ENCODE measurements around the gene RIMBP2.

Gene RIMBP2

GRCh38 chr12:130374083-130374482, 342.0 kb downstream of the RIMBP2 start:
- Histone ChIP-seq H3K4me3 (ENCODE audit: low read length) (no peak overlapping the region), H3K27ac (ENCODE audit: low read depth, low read length) (no peak overlapping the region), H3K27me3 (ENCODE audit: control insufficient read depth, insufficient read depth, low read length) (no peaks in the 10 kb centered on the region), H3K4me1 (ENCODE audit: control insufficient read depth, insufficient read depth, low read length) (no peaks in the 10 kb centered on the region), H3K36me3 (ENCODE audit: control insufficient read depth, insufficient read depth, low read length) (no peaks in the 10 kb centered on the region), H3K9ac (ENCODE audit: low read length) (no peak overlapping the region)

GRCh38 chr12:130372936-130373335, 343.2 kb downstream of the RIMBP2 start:
- Histone ChIP-seq H3K27ac (ENCODE audit: low read depth, low read length) (no peak overlapping the region), H3K36me3 (ENCODE audit: control insufficient read depth, insufficient read depth, low read length) (no peaks in the 10 kb centered on the region), H3K4me1 (ENCODE audit: control insufficient read depth, insufficient read depth, low read length) (no peaks in the 10 kb centered on the region), H3K27me3 (ENCODE audit: control insufficient read depth, insufficient read depth, low read length) (no peaks in the 10 kb centered on the region), H3K4me3 (ENCODE audit: low read length) (no peak overlapping the region), H3K9ac (ENCODE audit: low read length) (no peak overlapping the region)

- no peaks in the 10 kb centered on the region for H3K36me3 ChIP-seq (ENCODE audit: control insufficient read depth, insufficient read depth, low read length)
- H3K4me1 ChIP-seq (ENCODE audit: control insufficient read depth, insufficient read depth, low read length): no peaks in the 10 kb centered on the region
- no peak overlapping the region for H3K27ac ChIP-seq (ENCODE audit: low read depth, low read length)
- H3K27me3 ChIP-seq (ENCODE audit: control insufficient read depth, insufficient read depth, low read length): no peaks in the 10 kb centered on the region
- no peak overlapping the region for H3K9ac ChIP-seq (ENCODE audit: low read length)
- no peak overlapping the region for H3K4me3 ChIP-seq (ENCODE audit: low read length)
These were observed 344.8 kb downstream of the RIMBP2 start for GRCh38 chr12:130371296-130371695.

GRCh38 chr12:130369816-130370215, 346.3 kb downstream of the RIMBP2 start:
- no peaks in the 10 kb centered on the region for H3K36me3 ChIP-seq (ENCODE audit: control insufficient read depth, insufficient read depth, low read length)
- no peak overlapping the region for H3K4me3 ChIP-seq (ENCODE audit: low read length)
- H3K27me3 ChIP-seq (ENCODE audit: control insufficient read depth, insufficient read depth, low read length): no peaks in the 10 kb centered on the region
- H3K27ac ChIP-seq (ENCODE audit: low read depth, low read length): no peak overlapping the region
- H3K4me1 ChIP-seq (ENCODE audit: control insufficient read depth, insufficient read depth, low read length): no peaks in the 10 kb centered on the region
- H3K9ac ChIP-seq (ENCODE audit: low read length): no peak overlapping the region

- Histone ChIP-seq H3K4me1 (ENCODE audit: control insufficient read depth, insufficient read depth, low read length) (no peaks in the 10 kb centered on the region), H3K36me3 (ENCODE audit: control insufficient read depth, insufficient read depth, low read length) (no peaks in the 10 kb centered on the region), H3K27me3 (ENCODE audit: control insufficient read depth, insufficient read depth, low read length) (no peaks in the 10 kb centered on the region), H3K9ac (ENCODE audit: low read length) (no peak overlapping the region), H3K27ac (ENCODE audit: low read depth, low read length) (no peak overlapping the region), H3K4me3 (ENCODE audit: low read length) (no peak overlapping the region)
These were observed 348.6 kb downstream of the RIMBP2 start for GRCh38 chr12:130367523-130367922.

GRCh38 chr12:130367003-130367402, 349.1 kb downstream of the RIMBP2 start:
- H3K27ac ChIP-seq (ENCODE audit: low read depth, low read length): no peak overlapping the region
- H3K4me1 ChIP-seq (ENCODE audit: control insufficient read depth, insufficient read depth, low read length): no peaks in the 10 kb centered on the region
- H3K4me3 ChIP-seq (ENCODE audit: low read length): no peak overlapping the region
- no peaks in the 10 kb centered on the region for H3K27me3 ChIP-seq (ENCODE audit: control insufficient read depth, insufficient read depth, low read length)
- no peaks in the 10 kb centered on the region for H3K36me3 ChIP-seq (ENCODE audit: control insufficient read depth, insufficient read depth, low read length)
- no peak overlapping the region for H3K9ac ChIP-seq (ENCODE audit: low read length)

- Histone ChIP-seq H3K9ac (ENCODE audit: low read length) (no peak overlapping the region), H3K4me1 (ENCODE audit: control insufficient read depth, insufficient read depth, low read length) (no peaks in the 10 kb centered on the region), H3K4me3 (ENCODE audit: low read length) (no peak overlapping the region), H3K27ac (ENCODE audit: low read depth, low read length) (no peak overlapping the region), H3K36me3 (ENCODE audit: control insufficient read depth, insufficient read depth, low read length) (no peaks in the 10 kb centered on the region), H3K27me3 (ENCODE audit: control insufficient read depth, insufficient read depth, low read length) (no peaks in the 10 kb centered on the region)
These were observed 349.9 kb downstream of the RIMBP2 start for GRCh38 chr12:130366159-130366558.

- H3K27ac ChIP-seq (ENCODE audit: low read depth, low read length): no peak overlapping the region
- H3K4me1 ChIP-seq (ENCODE audit: control insufficient read depth, insufficient read depth, low read length): no peaks in the 10 kb centered on the region
- H3K9ac ChIP-seq (ENCODE audit: low read length): no peak overlapping the region
- no peaks in the 10 kb centered on the region for H3K27me3 ChIP-seq (ENCODE audit: control insufficient read depth, insufficient read depth, low read length)
- H3K36me3 ChIP-seq (ENCODE audit: control insufficient read depth, insufficient read depth, low read length): no peaks in the 10 kb centered on the region
- no peak overlapping the region for H3K4me3 ChIP-seq (ENCODE audit: low read length)
These were observed 351.5 kb downstream of the RIMBP2 start for GRCh38 chr12:130364578-130364977.

- no peaks in the 10 kb centered on the region for H3K36me3 ChIP-seq (ENCODE audit: control insufficient read depth, insufficient read depth, low read length)
- no peaks in the 10 kb centered on the region for H3K4me1 ChIP-seq (ENCODE audit: control insufficient read depth, insufficient read depth, low read length)
- H3K4me3 ChIP-seq (ENCODE audit: low read length): no peak overlapping the region
- H3K27ac ChIP-seq (ENCODE audit: low read depth, low read length): no peak overlapping the region
- no peak overlapping the region for H3K9ac ChIP-seq (ENCODE audit: low read length)
- no peaks in the 10 kb centered on the region for H3K27me3 ChIP-seq (ENCODE audit: control insufficient read depth, insufficient read depth, low read length)
These were observed 354.0 kb downstream of the RIMBP2 start for GRCh38 chr12:130362060-130362459.

GRCh38 chr12:130357729-130358330, 358.3 kb downstream of the RIMBP2 start:
- Histone ChIP-seq H3K27ac (ENCODE audit: low read depth, low read length) (no peak overlapping the region), H3K4me3 (ENCODE audit: low read length) (no peak overlapping the region), H3K4me1 (ENCODE audit: control insufficient read depth, insufficient read depth, low read length) (no peaks in the 10 kb centered on the region), H3K27me3 (ENCODE audit: control insufficient read depth, insufficient read depth, low read length) (no peaks in the 10 kb centered on the region), H3K36me3 (ENCODE audit: control insufficient read depth, insufficient read depth, low read length) (no peaks in the 10 kb centered on the region), H3K9ac (ENCODE audit: low read length) (no peak overlapping the region)

GRCh38 chr12:130357241-130357640, 358.9 kb downstream of the RIMBP2 start:
- no peak overlapping the region for H3K9ac ChIP-seq (ENCODE audit: low read length)
- no peak overlapping the region for H3K27ac ChIP-seq (ENCODE audit: low read depth, low read length)
- no peaks in the 10 kb centered on the region for H3K36me3 ChIP-seq (ENCODE audit: control insufficient read depth, insufficient read depth, low read length)
- H3K27me3 ChIP-seq (ENCODE audit: control insufficient read depth, insufficient read depth, low read length): no peaks in the 10 kb centered on the region
- no peaks in the 10 kb centered on the region for H3K4me1 ChIP-seq (ENCODE audit: control insufficient read depth, insufficient read depth, low read length)
- H3K4me3 ChIP-seq (ENCODE audit: low read length): no peak overlapping the region

GRCh38 chr12:130356222-130356621, 359.9 kb downstream of the RIMBP2 start:
- no peak overlapping the region for H3K27ac ChIP-seq (ENCODE audit: low read depth, low read length)
- no peak overlapping the region for H3K4me3 ChIP-seq (ENCODE audit: low read length)
- H3K4me1 ChIP-seq (ENCODE audit: control insufficient read depth, insufficient read depth, low read length): no peaks in the 10 kb centered on the region
- no peaks in the 10 kb centered on the region for H3K36me3 ChIP-seq (ENCODE audit: control insufficient read depth, insufficient read depth, low read length)
- H3K9ac ChIP-seq (ENCODE audit: low read length): no peak overlapping the region
- H3K27me3 ChIP-seq (ENCODE audit: control insufficient read depth, insufficient read depth, low read length): no peaks in the 10 kb centered on the region

GRCh38 chr12:130354407-130354806, 361.7 kb downstream of the RIMBP2 start:
- Histone ChIP-seq H3K36me3 (ENCODE audit: control insufficient read depth, insufficient read depth, low read length) (no peaks in the 10 kb centered on the region), H3K9ac (ENCODE audit: low read length) (no peak overlapping the region), H3K27ac (ENCODE audit: low read depth, low read length) (no peak overlapping the region), H3K4me3 (ENCODE audit: low read length) (no peak overlapping the region), H3K4me1 (ENCODE audit: control insufficient read depth, insufficient read depth, low read length) (no peaks in the 10 kb centered on the region), H3K27me3 (ENCODE audit: control insufficient read depth, insufficient read depth, low read length) (no peaks in the 10 kb centered on the region)
